CD4-positive, alpha-beta T cell treated with Interleukin-17A for 1 hour (primary cell): ENCODE data around the gene CYP8B1.
A peak's percentile ranks its signal among the peaks of the same experiment; 100 is the strongest.

Source experiments
- DNase-seq: peaks from one replicate; pipeline ENCODE4 v3.0.0-alpha.2; 2020

CYP8B1 gene

DNA sequence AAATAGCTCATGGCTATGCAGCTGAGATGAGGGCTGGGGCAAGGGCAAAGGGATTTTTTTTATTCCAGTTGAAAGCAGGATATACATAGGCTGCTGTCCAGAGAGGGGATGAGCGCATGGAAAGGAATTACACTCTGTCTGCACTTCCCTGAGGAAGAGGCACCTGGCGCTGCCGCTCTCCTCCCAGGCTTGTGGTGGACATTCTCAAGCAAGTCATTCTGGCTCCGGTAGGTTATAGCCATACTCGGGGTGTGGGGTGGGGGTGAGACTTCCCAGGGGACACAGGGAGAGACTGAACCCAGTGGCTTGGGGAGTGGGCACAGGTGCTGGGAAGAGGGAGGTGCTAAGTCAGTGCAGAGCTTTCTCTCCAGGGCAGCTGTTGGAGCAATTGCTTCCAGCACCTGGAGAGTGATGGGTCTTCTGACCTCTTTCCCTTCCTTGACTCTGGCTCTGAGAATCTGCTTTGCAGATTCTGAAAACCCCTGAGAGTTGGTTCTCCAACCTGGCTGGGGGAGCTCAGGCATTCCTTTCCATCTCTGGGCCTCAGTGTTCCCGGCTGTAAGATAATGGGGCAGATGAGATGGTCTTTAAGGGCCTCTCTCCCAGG is 24.3 kb downstream of the CYP8B1 start:
- no peak for DNase-seq

DNA sequence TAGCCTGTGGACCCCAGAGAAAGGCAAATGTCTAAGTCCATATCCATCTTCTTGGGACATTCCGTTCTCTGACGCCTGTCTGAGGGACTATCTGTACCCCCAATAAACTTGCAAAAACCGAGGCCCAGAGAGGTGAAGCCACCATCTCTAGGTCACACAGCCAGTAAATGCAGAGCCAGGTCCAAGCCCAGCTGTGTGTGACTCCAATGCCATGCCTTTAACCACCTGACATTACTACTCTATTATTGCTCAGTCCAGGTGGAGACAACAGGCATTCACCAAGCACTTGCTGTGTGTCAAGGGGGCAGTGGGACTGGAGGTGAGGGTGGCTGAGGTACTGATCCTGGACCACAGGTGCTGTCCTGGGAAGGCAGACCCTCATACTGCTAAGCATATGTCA is 25.4 kb downstream of the CYP8B1 start:
- no peak for DNase-seq

DNA sequence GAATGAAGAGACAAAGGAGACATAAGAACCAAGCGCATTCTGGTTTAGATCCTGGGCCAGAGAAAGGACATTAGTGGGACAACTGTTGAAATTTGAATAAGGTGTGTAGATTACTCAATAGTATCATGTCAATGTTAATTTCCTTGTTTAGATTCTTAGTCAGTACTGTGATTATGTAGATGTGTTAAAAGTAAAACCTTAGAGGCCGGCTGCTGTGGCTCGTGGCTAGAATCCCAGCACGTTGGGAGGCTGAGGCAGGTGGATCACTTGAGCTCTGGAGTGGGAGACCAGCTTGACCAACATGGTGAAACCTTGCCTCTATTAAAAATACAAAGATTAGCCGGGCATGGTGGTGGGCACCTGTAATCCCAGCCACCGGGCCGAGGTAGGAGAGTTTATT is 26.7 kb downstream of the CYP8B1 start:
- DNase-seq = no peak

DNA sequence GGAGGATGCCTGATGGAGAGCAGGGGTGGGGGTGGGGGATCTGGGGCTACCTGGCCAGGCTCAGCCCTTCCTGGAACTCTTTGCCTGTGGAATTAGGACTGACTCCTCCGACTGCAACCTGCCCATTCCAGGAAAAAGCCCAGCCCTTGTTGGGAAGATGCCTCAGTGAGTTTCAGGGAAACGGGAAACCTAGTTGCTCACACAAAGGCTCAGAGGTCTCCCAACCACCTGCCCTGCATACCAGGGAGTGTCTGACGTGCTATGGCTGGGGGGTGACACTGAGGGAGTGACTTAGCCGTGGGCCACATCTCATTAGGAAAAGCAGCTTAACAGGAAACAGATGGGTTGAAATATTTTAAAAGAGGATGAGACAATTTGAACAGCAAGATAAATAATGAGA is 27.9 kb downstream of the CYP8B1 start:
- DNase-seq = no peak

DNA sequence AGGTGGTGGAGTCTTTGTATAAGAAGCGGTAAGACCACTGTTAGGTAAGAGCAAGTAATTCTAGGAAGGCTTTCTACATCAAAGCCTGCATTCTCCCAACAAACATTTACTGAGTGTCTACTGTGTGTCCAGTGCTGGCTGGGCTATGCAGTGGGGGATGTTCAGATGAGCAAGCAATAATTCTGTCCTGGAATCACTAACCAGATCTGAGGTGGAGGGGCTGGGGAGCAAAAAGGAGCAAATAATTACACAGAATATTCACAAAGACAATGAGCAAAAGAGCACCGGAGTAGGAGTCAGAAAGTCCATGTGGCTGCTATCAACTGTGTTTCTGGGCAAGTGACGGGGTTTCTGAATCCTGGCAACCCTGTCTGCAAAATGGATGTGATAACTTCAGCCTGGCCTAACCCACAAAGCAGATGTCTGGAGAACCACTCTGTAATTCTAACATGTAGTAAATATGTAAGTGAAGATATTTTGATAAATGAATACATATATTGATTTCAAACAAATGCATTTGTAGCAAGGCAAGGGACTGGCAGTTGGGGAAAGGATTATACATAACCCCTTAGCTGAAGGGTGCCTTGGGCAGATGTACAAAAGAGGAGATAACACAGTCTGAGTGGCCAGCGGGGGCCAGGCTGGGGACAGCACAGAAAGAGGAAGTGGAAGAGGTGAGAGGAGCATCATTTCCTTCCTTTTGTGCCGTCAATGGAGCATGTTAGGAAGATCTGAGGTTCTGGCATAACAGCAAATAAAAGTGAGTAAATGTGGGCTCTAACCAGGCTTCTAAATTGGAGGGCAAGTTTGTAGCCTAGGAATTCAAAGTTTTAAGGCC is 28.8 kb downstream of the CYP8B1 start:
- DNase-seq = peak; percentile 12

DNA sequence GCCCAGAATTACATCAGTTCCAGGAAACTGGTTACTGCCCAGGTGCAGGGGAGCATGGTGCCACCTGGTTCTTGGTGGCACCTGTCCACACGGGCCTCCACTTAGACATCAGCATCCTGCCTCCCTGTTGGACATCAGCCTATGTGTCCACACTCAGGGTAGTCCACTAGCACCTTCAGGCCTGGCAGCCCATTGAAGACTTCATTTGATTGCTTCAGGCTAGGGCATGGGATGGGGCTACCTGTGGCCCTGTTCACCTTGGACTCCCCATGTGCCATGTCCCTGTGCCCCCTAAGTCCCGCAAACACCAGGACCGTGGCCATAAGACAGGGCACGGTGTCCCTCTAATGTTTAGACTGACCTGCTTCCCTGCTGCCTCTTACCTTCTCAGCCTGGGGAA is 30.9 kb downstream of the CYP8B1 start:
- no peak for DNase-seq

DNA sequence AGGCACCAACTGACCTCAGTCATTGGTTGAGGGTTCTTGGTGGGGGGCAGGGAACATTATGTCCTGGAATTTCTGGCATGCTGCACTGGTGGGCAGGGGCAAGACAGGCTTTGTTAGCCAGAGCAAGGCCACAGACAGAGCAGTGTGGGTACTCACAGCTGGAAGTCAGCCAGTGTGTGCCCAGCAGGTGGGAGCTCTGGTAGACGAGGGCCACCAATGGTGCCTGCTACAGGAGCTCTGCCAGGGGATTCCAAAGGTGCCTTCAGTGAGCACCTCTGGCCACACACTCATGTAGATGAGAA is 31.3 kb downstream of the CYP8B1 start:
- no peak for DNase-seq

DNA sequence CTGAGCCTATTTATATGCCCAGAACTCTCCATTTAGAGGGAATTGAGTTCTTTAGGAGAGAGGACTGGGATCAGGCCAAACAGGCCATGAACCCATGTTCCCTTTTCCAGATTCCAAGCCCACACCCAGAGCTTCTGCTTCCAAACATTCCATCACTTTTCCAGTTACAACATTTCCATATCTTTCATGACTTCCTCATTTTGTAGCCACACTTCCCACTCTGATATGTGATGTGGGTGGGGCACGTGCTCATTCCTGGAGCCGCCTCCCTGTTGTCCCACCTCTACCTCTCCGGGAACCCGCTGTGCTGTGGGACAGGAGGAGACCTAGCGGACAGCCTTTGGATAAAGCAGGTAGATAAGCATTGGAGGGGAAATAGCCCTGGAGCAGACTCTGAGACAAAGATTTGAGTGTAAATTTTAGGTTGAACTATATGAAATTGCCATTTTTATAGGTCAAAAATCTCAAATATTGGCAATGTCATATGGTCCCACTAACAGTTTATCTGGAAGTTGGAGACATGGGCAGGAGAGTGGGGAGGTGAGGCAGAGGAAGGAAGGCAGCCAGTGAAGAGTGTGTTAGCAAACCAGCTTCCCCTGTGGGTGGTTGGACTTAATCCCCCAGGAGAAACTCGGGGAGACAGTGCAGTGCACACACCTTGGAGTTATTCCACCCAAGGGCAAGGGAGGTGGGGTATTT is 31.8 kb downstream of the CYP8B1 start:
- no peak for DNase-seq

DNA sequence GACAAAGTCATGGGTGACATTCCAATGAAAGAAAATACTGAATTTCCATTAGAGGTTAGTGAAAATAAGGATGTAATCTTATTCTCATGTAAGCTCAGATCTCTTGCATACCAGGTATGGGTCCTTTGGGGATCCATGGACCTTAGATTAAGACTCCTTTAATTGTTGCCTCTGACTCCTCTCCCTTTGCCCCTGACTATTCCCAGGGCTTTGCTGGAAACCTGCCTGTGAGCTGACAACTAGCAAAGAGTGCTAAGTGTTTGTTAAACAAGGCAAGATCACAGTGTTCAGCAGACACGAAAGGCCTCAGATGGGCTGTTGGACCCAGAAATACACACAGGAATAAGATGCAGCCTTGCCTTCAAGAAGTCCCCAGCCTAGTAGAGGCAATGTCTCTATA is 34.3 kb downstream of the CYP8B1 start:
- DNase-seq = no peak

DNA sequence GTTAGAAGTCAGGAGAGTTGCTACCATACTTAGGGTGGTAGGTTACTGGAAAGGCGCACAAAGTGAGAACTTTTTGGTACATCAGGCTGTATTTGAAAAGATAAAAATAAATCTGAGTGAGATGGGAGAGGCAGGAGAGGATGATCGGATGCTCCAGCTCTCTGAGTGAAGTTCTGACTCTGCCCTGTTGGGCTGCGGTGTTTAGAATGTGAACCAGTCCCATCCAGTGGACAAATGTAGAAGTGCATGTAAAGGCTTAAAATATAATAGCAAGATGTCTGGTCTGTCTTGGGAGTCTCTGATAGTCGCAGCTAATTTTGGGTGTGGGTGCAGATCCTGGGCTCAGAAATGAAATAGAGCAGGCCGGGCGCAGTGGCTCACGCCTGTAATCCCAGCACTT is 36.1 kb downstream of the CYP8B1 start:
- DNase-seq = peak; percentile 60

DNA sequence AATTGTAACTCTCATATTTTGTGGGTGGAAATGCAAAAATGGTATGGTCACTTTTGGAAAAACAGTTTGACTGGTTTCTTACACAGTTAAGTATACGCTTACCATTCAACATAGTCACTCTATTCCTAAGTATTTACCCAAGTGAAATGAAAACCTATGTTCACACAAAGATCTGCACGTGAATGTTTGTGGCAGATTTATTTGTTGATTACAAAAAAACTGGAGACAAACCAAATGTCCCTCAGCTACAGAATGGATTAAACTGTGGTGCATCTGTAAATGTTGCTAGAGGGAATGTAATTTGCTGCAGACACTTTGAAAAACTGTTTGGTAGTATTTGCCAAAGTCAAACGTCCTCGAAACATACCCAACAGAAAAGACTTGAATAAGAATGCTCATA is 37.1 kb downstream of the CYP8B1 start:
- no peak for DNase-seq

DNA sequence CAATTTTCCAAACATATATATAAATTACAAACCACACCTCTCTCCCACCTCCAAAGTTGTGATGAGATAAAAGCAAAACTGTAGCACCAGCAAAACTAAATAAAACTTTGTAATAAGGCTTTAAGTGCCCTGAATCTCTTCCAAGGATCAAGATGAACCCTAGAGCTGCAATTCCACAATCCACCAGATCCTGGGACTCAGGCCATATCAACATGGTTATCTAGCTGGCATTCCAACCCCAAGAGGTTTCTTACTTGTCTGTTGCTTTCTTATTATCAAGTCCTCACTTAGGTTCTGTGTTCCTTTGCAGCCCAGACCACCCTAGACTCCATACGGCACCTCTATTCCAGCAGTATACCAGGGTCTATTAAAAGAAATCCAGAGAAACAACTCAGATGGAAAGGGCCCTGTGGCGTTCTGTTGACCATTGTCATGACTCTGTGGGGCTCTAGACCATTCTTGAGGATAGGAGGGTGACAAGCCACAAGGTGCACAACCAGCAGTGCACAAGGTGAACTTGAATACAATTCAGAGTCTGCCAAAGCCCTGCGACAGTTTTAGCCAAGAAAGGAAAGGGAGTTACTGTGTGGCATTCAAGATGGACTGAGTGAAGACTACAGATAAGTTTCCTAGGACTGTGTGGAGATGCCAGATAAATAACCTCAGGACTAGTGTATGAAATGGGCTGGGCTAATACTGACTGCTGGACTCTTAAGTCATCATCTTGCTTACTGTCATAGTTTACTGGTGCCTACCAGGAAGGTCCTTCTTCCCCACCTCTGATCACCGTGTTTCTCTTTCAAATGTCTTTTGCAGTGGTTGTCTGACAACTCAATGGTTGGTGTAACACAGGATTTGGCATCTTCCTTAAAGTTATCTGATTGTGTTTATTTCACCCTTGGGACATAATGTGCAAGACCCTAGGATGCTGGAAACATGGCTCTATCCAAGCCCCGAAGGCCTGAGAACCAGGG is 39.2 kb downstream of the CYP8B1 start:
- DNase-seq = no peak

DNA sequence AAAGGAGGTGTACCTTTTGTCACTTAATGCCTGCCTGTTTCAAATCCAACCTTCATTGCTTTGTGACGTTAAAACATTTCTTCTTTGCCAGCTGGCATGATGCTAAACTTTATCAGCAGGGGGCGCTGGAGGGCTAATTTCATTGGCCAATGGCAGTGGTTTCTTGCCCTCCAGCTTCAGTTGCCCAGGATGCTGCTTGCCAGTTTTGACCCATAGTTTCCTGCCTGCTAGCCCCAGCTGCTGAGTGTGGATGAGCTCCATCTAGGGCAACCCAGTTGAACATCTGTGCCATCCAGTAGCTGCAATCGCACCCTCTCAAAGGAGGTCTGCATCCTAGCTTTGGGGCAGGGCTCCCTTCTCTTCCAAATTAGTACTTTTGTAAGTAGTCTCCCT is 44.4 kb downstream of the CYP8B1 start:
- peak; percentile 82 for DNase-seq

DNA sequence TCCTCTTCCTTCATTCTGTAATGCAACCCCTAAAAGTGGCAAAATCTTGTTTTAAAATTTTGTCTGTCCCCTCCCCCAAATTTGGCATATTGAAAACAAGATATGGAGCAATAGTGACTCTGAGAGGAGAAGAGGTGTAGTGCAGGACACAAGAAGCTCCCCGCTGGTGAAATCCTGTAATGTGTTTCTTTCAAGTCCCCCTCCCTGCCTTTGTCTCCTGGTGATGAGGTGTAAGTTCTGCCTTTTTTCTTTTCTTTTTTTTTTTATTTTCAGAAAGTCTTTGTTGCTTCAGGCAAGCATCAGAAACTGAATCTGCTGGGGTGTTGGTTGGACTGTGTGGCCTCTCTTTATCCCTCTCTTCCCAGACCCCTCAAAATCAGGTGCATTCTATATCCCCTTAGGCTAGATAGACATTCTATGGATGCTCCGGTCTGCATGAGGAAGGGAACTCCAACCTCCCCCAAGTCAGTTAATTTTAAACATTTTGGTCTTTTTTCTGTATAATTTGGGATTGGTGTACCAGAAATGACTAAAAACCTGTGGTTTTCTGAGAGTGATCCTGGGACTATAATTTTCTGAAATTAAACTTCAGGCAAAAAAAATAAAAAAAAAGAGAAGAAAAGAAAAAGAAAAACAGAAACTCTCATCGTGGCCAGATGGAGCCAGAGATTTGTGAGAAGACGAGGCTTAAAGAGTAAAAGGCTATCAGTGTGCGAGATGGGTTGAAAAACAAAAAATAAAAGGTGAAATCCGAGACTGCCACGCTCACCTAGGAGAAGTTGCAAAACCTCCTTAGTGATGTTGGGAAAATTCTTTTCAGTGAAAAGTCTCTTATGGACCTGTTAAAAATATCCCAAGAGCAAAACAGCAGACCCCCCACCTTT is 45.0 kb downstream of the CYP8B1 start:
- peak; percentile 7 for DNase-seq

DNA sequence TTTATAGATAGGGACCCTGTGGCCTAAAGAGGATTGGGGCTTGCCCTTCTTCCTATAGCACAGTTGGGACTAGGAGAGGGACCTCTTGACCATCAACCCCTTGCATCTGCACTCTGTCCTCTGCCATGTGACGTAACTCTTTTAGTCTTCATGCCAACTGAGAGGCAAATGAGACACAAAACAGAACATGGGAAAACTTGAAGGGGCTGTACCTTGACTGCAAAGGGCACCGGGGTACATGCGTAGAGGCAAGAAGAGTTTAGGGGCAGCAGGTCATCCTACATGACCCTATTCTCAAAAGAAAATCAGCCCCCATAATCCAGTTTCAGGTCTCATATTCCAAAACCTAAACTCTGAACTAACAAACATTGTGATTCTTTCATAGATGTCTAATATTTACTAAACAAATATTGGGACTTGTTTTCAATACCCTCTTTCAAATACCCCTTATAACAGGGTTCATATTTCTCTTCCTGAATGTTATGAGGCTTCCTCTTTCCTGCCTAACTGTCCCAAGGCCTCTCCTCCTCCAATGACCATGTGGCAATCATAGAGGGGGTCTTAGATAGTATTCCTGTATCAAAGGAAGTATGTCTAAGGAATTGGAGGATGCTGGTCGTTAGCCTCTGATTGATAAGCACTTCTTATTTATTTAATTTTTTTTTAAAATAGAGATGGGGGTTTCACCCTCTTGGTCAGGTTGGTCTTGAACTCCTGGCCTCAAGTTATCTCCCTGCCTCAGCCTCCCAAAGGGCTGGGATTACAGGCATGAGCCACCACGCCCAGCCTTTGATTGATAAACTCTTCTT is 45.8 kb downstream of the CYP8B1 start:
- DNase-seq = no peak

DNA sequence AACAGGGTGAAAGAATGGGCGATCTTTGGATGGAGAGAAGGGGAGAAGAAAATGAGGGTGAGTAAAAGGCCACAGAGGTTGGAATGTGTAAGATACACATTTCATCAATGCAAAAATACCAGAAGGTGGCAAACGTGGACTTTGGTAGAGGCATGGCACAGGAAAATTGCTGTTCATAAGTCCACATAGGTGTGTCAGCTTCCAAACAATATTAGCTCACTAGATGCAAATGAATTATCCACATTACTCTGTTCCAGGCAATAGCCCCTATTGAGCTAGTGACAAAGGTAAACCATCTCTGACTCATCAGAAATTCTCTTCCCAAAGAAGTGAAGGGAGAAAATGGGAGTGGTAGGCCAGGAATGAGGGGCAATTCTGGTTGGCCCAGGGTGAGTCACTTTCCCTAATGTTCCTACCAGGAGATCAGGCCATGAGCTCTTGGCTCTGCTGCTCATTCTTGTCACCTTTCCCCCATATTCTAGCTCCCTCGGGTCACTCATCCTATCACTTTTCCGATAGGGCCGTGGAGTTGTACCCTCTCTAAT is 46.5 kb downstream of the CYP8B1 start:
- no peak for DNase-seq

DNA sequence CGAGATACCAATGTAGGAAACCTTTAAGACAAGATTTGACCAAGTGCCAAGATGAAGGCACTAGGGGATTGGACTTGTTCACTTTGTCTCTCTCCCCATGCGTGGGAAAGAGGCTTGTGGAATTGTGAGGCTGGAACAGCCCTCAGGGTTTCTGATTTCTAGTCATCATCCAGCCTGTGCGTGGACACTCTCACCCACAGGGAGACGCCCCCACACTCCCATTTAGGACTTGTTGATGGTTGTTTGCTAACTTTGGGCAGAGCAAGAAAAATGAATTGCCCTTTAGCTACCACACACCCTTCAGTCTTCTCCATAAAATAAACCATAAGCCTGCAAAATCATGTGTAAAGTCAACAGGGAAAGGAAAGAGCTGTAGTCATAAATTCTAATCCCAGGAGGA is 48.0 kb downstream of the CYP8B1 start:
- DNase-seq = no peak

DNA sequence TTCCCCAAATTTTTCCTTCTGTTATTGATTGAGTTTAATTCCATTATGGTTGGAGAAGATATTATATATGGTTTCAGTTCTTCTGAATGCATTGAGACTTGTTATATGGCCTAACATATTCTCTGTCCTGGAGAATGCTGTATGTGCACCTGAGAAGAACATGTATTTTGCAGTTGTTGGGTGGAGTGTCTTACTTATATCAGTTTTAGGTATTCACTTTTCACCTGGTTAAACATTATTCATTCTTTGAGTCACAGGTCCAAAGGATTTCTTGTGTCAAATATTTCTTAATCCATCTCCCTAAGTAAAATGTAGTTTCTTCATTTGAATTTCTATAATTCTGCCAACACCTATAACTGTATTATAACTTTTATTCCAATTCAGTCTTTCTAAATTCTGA is 48.7 kb downstream of the CYP8B1 start:
- DNase-seq = no peak

DNA sequence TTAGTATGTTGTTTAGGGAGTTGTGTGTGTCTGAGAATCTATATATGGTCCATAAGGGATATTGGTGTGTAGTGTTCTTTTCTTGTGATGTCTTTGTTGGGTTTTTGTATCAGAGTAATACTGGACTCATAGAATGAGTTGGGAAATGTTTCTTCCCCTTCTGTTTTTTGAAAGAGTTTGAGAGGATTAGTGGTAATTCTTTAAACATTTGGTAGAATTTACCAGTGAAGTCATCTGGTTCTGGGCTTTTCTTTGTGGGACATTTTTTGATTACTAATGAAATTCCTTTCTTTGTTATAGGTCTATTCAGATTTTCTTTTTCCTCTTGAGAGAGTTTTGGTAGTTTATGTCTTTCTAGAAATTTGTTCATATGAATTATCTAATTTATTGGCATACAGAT is 49.5 kb downstream of the CYP8B1 start:
- DNase-seq = no peak

DNA sequence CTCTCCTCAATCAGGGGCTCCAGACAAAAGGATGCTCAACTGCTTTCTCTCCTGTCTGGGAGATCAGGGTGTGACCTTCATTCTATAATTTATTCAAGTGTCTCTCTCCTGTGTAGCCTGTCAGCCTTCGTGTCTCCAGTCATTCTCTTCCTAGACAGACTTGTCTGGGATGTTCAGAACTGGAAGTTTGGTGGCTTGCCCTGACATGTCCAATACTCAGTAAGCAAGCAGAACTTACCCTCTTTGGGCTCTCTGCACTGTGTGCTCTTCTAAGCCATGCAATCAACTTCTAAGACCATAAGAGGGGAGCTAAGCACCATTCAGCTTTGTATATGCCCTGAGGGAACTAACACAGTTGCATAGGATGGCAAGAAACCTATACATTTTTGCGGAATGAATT is 52.3 kb downstream of the CYP8B1 start:
- DNase-seq = no peak

DNA sequence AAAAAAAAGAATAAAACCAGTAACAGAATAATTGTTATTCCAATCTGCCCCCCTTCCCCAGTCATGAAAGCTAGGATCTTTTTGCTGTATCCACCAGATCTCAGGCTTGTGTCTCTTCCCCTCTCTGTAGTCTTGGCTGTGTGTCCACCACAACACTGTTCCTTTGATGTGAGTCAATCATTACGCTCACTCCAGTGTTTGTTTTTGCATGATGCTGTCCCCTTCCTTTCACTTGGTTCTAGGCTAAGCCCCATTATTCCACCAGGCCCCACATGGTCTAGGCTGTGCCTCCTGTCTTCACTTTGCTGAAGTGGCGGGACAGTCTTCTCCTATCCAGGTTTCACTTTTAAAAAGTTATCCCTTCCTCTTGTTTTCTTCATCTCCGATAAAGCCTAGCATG is 52.9 kb downstream of the CYP8B1 start:
- no peak for DNase-seq
